CD4-positive, alpha-beta T cell (primary cell): ENCODE measurements around the gene DDIT3. TPM values are rescaled to one million over a fixed set of nuclear protein-coding genes. Genes with fewer than 3 reads are reported as not detected.

Experiments used
- ATAC-seq: fragments of 200-7000 bp; cut with Tn5 transposase; one replicate; pipeline ENCODE4 v1.10.0; 2022; ENCODE audit warnings: mild to moderate bottlenecking; ENCODE audit not compliant: poor library complexity
- CTCF ChIA-PET: fragments of 350-600 bp; sonication (Branson Sonifier 250); formaldehyde crosslinking; loops from one replicate; lab custom pipeline; 2021; ENCODE audit warnings: antibody characterized with exemption, inconsistent platforms; lab: Charles Lee
- POLR2A ChIA-PET: fragments of 350-600 bp; sonication (Branson Sonifier 250); formaldehyde crosslinking; loops from one replicate; lab custom pipeline; 2021; ENCODE audit warnings: antibody characterized with exemption, inconsistent platforms; lab: Charles Lee
- DNase-seq, 14 experiments: peaks; one replicate each; pipeline ENCODE4 v3.0.0-alpha.2; 2013 to 2020; ENCODE audit warnings: mixed read lengths in 2 of 14
- H3K27ac ChIP-seq, 2 donors: one replicate each; pipeline versions ENCODE4 v1.5.1 to v1.7.0; 2013; ENCODE audit warnings: low read length in 2 of 2, low read depth in 1 of 2, mild to moderate bottlenecking in 1 of 2
- H3K27me3 ChIP-seq, 2 experiments: 1 replicate in 1 of 2; 2 replicates in 1 of 2; pipeline versions ENCODE4 v1.6.1 to v1.7.0; 2013; ENCODE audit warnings: low read length in 2 of 2, control low read depth in 1 of 2, mild to moderate bottlenecking in 1 of 2, moderate library complexity in 1 of 2; ENCODE audit not compliant: insufficient read depth in 2 of 2, control insufficient read depth in 1 of 2
- H3K36me3 ChIP-seq: one replicate; pipeline ENCODE4 v1.6.1; 2013; ENCODE audit warnings: low read length, control low read depth; ENCODE audit not compliant: insufficient read depth
- H3K4me1 ChIP-seq: one replicate; pipeline ENCODE4 v1.6.1; 2013; ENCODE audit warnings: low read length, control low read depth; ENCODE audit not compliant: insufficient read depth
- H3K4me3 ChIP-seq: one replicate; pipeline ENCODE4 v1.5.1; 2013; ENCODE audit warnings: mild to moderate bottlenecking, low read length, moderate library complexity
- H3K9me3 ChIP-seq, 2 experiments: 1 replicate in 1 of 2; 2 replicates in 1 of 2; pipeline versions ENCODE4 v1.6.1 to v1.7.0; 2013; ENCODE audit warnings: low read length in 2 of 2, mild to moderate bottlenecking in 2 of 2, control low read depth in 1 of 2, moderate library complexity in 1 of 2; ENCODE audit not compliant: control insufficient read depth in 1 of 2, insufficient read depth in 1 of 2
- H3K27ac Mint-ChIP-seq: one replicate; pipeline ENCODE4 v1.8.0; 2020; ENCODE audit warnings: mixed read lengths
- H3K27me3 Mint-ChIP-seq: one replicate; pipeline ENCODE4 v1.8.0; 2021; ENCODE audit warnings: mixed read lengths
- H3K36me3 Mint-ChIP-seq: one replicate; pipeline ENCODE4 v1.8.0; 2021; ENCODE audit warnings: low read depth, mixed read lengths
- H3K4me1 Mint-ChIP-seq: one replicate; pipeline ENCODE4 v1.8.0; 2021; ENCODE audit warnings: low read depth, mixed read lengths
- H3K4me3 Mint-ChIP-seq: one replicate; pipeline ENCODE4 v1.8.0; 2020; ENCODE audit warnings: mild to moderate bottlenecking, mixed read lengths
- H3K9me3 Mint-ChIP-seq: one replicate; pipeline ENCODE4 v1.8.0; 2020; ENCODE audit warnings: mixed read lengths
- intact Hi-C, 2 experiments: fragments of 100-400 bp; cut with DNase I in 1 of 2; cut with micrococcal nuclease in 1 of 2; formaldehyde crosslinking; loops; one replicate each; pipeline versions ENCODE4 v1.15.1 to v1.9.0; 2023 to 2025; cut with DNase I, micrococcal nuclease
- total RNA-seq, 174 experiments: library from RNA in 2 of 174; stranded (reverse) in 2 of 174; gene quantifications; one replicate each; pipeline ENCODE4 v1.2.3 and lab custom pipeline; 2021 to 2026
- TF ChIP-seq, protein P1 (sequence below): fragments of 200-600 bp; IDR thresholded peaks from one replicate; pipeline ENCODE4 v1.8.0; 2022; ENCODE audit warnings: antibody characterized with exemption, mild to moderate bottlenecking

DDIT3 gene
- total RNA-seq, 2 experiments from 2014 or later = 145 TPM

DNA sequence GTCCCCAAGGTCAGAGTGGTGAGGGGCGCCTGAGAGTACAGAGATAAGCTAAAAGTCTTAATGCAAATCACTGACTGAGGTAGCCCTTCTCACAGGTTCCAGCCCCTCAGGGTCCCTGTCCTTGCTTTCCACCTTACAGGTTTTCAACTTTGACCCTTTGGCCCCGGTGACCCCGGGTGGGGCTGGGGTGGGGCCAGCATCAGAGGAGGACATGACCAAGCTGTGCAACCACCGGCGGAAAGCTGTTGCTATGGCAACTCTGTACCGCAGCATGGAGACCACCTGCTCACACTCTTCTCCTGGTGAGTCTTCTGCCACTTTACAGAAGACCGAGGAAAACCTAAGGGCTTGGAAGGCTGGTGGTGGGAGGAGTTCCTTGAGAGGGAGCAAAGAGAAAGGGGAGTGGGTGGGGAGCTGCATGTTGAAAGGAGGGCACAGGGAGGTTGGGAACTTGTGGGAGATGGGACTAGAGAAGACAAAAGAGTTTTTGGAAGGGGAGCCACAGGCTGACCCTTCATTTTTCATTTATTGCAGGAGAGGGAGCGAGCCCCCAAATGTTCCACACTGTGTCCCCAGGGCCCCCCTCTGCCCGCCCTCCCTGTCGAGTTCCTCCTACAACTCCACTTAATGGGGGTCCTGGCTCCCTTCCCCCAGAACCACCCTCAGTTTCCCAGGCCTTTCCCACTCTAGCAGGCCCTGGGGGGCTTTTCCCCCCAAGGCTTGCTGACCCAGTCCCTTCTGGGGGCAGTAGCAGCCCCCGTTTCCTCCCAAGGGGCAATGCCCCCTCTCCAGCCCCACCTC is 4.7 kb upstream of the DDIT3 start:
- H3K4me3 ChIP-seq = no peak overlapping the region
- TF ChIP-seq, protein P1, sequence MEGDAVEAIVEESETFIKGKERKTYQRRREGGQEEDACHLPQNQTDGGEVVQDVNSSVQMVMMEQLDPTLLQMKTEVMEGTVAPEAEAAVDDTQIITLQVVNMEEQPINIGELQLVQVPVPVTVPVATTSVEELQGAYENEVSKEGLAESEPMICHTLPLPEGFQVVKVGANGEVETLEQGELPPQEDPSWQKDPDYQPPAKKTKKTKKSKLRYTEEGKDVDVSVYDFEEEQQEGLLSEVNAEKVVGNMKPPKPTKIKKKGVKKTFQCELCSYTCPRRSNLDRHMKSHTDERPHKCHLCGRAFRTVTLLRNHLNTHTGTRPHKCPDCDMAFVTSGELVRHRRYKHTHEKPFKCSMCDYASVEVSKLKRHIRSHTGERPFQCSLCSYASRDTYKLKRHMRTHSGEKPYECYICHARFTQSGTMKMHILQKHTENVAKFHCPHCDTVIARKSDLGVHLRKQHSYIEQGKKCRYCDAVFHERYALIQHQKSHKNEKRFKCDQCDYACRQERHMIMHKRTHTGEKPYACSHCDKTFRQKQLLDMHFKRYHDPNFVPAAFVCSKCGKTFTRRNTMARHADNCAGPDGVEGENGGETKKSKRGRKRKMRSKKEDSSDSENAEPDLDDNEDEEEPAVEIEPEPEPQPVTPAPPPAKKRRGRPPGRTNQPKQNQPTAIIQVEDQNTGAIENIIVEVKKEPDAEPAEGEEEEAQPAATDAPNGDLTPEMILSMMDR = no peak
- no peak for ATAC-seq
- H3K36me3 ChIP-seq = peaks cover 55% of the 10 kb centered on the region
- no peaks in the 10 kb centered on the region for H3K9me3 ChIP-seq
- intact Hi-C loops = loop anchor here in 1 of 2 experiments (5.0 kb wide), 2 partner anchors 227 to 417 kb away; partner anchors contain the start of genes ATP23 and CDK4
- Mint-ChIP-seq H3K27ac (peak overlapping the region; percentile 100), H3K4me3 (peak overlapping the region; percentile 95), H3K36me3 (peaks cover 75% of the 10 kb centered on the region), H3K27me3 (no peaks in the 10 kb centered on the region), H3K4me1 (peaks cover 40% of the 10 kb centered on the region), H3K9me3 (no peaks in the 10 kb centered on the region)
- POLR2A ChIA-PET = interaction anchor here (1.6 to 2.1 kb wide), 2 partner anchors 21 to 44 kb away, joined by 5 to 11 read pairs; partner anchors contain the start of gene DCTN2
- CTCF ChIA-PET = interaction anchor here (1.1 to 1.2 kb wide), 3 partner anchors 21 to 66 kb away, joined by 3 to 4 read pairs (median 3); no protein-coding TSS in a partner anchor
- no peak overlapping the region for H3K27ac ChIP-seq
- no peaks in the 10 kb centered on the region for H3K27me3 ChIP-seq
- H3K4me1 ChIP-seq = peaks cover 56% of the 10 kb centered on the region
- DNase-seq = peak in 1 of 14 experiments; percentile 30

DNA sequence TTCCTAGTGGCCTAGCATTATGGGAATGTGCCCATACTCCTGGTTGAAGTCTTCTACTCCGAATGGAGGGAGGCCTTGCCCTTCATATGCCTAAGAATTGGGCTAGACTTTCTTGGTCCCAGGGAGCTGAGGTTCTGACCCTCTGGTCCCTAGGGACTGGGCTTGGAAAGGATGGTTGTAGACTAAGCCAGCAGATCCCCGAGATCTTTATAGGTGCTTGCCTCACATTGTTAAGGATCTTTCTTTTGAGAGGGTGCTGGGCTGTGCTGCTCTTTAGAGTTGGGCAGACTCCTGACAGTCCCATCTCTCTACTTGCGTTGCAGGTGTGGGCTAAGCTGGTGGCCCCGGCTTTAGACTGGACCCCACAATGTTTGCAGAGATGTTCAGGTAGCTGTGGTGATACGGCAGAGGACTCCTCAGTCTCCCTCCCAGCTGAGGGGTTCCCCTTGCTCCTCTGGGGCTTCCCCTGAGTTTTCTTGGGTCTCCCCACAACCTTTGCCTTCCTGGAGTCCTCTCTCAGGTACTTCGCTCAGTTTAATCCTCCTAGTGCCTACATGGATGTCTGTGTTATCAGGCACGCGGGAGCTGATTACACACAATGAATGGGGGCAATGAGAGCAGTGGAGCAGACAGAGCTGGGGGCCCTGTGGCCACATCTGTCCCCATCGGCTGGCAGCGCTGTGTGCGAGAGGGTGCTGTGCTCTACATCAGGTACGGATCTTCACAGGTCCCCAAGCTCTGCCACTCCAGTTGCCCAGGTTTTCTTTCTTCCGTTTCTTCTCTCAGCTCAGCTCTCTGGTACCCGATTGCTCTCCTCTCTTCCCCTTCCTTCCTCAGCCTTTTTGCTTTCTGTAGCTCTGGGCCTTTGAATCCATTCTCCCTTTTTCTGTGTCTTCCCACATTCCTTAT is 3.6 kb upstream of the DDIT3 start:
- intact Hi-C loops = loop anchor here (1.0 to 5.0 kb wide), 4 partner anchors 21 to 418 kb away; partner anchors contain the start of genes ATP23 (in 1 of the 2), CDK4 (in 1 of the 2) and DCTN2 (in 1 of the 2)
- Histone ChIP-seq H3K27me3 (no peaks in the 10 kb centered on the region), H3K27ac (peak overlapping the region; percentile 71), H3K36me3 (peaks cover 46% of the 10 kb centered on the region), H3K9me3 (no peaks in the 10 kb centered on the region), H3K4me3 (peak overlapping the region; percentile 67), H3K4me1 (peaks cover 67% of the 10 kb centered on the region)
- Mint-ChIP-seq H3K27ac (peak overlapping the region; percentile 100), H3K27me3 (no peaks in the 10 kb centered on the region), H3K4me1 (peaks cover 47% of the 10 kb centered on the region), H3K36me3 (peaks cover 72% of the 10 kb centered on the region), H3K9me3 (no peaks in the 10 kb centered on the region), H3K4me3 (peak overlapping the region; percentile 95)
- DNase-seq = peak in 2 of 14 experiments; percentile 60 to 68
- ChIA-PET POLR2A (interaction anchor here (1.0 to 2.1 kb wide), 4 partner anchors 22 to 94 kb away, joined by 3 to 11 read pairs (median 5); partner anchors contain the start of gene DCTN2), CTCF (interaction anchor here (1.1 to 1.4 kb wide), 4 partner anchors 22 to 65 kb away, joined by 3 to 4 read pairs (median 3); no protein-coding TSS in a partner anchor)
- TF ChIP-seq, protein P1 = no peak
- ATAC-seq = no peak
